T-helper 1 cell (primary cell): Measurements from ENCODE around the gene CTBS.
"Not testable (repeated sequence)": the region's sequence is repeated elsewhere in the genome, so short reads cannot be mapped to it uniquely, and the experiment has no call there.

Experiments used
- DNase-seq, 5 donors: peaks; one replicate each; pipeline ENCODE4 v3.0.0-alpha.2; 2012 to 2020
- total RNA-seq, 4 donors: gene quantifications; one replicate each; lab custom pipeline; 2026; lab: John Stamatoyannopoulos, UW

The CTBS gene, protein sequence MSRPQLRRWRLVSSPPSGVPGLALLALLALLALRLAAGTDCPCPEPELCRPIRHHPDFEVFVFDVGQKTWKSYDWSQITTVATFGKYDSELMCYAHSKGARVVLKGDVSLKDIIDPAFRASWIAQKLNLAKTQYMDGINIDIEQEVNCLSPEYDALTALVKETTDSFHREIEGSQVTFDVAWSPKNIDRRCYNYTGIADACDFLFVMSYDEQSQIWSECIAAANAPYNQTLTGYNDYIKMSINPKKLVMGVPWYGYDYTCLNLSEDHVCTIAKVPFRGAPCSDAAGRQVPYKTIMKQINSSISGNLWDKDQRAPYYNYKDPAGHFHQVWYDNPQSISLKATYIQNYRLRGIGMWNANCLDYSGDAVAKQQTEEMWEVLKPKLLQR
- total RNA-seq = 14.5 to 24.7 (median 17.3) reads per million in 4 donors

DNA sequence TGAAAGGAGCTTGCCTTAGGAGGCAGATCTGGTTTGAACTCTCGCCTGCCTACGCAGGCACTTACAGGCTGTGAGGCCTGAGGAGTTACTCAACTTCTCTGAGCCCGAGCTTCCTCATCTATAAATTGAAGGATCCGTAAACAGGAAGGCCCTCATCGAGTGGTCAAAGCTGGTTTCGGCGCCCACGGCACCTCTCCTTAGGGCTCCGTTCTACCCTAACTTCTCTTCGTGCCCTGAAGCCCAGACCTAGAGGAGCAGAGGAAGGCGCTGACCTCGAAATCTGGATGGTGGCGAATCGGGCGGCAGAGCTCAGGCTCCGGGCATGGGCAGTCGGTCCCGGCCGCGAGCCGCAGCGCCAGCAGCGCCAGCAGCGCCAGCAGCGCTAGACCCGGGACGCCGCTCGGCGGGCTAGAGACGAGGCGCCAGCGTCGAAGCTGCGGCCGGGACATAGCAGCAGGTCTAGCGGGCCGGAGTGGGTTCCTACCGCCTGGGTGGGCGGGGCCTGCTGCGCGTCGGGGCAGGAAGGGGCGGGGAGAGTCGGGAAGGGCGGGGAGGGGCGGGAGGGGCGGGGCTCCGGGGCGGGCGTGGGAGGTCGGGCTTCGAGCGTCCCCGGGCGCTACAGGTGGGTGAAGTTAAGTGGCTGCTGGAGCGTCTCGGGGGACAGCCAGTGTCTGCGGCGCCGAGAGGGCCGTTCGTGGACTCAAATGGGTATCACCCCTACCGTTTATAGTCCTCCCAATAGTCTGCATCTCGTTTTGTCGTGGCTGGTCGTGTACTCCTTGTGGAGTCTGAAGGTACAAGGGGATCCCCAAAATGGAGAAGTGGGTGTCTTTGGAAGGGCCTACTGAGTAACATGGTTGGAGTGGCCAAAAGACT, at the start of gene CTBS:
TSS of gene CTBS (minus strand) at position 474 of the 876 bp plus-strand sequence. CDS start at position 449, 25 bp downstream.
- DNase-seq = peak; percentile 81 to 89 (median 82)

DNA sequence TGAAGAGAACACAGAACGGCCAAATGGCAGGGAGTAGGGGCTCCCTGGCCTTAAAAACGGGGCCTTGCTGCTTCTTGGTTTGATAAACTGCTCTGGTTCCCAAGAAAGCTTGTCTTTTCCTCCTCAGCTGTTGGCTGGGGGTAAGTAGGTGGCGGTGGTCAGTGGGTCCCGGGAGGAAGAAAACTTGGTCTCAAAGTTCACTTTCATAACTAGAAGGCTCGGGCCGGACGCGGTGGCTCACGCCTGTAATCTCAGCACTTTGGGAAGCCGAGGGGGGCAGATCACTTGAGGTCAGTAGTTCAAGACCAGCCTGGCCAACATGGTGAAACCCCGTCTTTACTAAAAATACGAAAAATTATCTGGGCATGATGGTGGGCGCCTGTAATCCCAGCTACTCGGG, 47.3 kb upstream of the CTBS start:
- DNase-seq = no peak

DNA sequence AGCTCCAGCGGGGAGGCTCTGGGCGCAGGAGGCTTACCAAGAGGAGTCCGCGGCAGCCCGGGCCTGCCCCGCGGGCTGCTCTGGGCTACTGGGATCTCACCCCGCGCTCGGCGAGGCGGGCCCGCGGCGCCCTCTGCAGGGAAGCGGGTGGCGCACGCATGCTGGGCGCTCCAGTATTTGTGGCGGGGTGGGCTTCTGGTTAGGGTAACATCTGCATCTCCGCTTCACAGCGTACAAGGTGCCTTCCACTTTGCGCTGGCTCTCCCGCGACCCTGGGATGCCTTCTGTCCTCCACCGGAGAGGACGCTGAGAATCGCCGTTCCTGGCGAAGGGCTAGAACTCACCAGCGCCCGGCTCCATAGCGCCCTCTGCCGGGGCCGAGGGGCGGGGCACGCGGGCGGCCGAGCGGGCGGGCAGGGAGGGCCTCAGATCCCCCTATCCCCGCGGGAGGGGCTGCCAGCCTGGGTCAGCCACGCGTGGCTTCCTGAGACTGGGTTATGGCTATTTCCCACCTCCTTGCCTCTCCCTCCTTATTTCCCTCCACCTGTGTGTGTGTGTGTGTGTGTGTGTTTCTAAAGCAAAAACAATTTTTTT, 46.6 kb upstream of the CTBS start:
- peak; percentile 50 to 83 (median 63) for DNase-seq

DNA sequence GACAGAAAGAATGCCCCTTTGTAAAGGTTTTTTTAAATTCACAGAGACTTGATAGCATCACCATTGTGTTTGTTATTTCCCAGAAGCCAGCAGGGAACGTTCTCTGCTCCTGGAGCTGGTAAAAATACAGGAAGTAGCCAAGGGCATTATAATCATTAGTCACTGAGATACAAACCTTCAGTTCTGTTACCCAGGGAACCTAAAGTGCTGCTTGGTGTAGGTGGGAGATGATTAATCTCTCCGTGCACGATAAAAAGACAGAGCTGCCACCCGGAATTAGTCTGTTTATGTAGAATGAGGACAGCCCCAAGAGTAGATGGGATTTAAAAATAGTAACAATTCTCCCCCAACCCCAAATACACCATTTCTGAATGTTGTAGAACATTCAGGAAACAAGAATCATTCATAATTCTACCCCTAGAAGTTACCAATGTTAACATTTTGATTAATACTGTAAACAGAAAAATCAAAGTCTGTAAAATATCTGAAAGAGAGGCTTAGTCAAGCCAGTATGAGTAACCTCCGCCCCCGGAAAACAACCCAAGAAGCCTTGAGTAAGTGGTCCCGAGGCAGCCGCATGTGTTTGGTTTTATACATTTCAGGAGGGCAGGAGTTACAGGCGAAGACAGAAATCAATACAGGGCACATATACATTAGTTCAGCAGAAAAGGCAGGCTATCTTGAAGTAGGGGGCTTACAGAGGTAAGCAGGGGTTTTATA, 45.3 kb upstream of the CTBS start:
- DNase-seq = peak in 1 of 5 donors; percentile 5

DNA sequence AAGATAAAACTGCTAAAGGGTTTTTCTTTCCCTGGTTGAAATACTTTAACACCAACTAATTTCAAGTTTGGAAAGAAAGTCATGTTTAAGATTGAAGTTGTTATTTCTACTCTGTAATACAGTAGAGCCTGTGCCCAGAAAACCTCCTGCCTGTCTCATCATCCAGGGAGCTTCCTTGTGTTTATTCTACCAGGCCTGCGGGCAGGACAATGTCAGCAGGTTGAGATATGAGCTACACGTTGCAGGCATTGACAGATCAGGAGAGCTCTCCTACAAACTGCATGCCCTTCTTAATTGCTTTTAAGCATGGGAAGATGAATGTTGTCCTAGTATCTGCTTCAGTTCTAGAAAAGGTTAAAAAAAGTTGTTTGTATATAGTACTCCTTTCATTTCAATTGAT, 43.1 kb upstream of the CTBS start:
- DNase-seq = no peak

DNA sequence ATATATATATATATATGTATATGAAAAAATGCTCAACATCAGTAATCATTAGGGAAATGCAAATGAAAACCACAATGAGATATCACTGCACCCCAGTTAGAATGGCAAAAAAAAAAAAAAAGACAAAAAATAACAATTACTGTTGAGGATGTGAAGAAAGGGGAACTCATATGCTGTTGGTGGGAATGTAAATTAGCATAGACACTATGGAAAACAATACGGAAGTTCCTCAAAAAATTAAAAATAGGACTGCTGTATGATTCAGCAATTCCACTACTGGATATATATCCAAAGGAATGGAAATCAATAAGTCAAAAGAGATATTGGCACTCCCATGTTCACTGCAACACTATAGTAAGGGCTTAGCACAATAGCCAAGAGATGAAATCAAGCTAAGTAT, 41.5 kb upstream of the CTBS start:
- DNase-seq = no peak

DNA sequence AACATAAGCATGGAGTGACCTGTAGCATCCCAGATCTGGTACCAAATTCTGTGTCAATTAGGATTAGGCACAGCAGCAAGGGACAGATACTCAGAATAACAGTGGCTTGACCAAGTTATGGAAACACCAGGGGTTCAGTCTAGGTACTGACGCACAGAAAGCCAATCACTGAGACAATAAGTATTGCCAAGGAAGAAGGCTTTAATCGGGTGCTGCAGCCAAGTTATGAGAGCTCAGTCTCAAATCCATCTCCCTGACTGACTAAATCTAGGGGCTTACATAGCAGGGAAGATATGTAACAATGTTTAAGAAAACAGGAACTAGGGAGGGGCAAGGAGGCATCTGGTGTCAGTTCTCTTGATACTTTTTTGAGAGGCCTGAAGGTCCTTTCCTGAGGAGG, 39.6 kb upstream of the CTBS start:
- DNase-seq = no peak

DNA sequence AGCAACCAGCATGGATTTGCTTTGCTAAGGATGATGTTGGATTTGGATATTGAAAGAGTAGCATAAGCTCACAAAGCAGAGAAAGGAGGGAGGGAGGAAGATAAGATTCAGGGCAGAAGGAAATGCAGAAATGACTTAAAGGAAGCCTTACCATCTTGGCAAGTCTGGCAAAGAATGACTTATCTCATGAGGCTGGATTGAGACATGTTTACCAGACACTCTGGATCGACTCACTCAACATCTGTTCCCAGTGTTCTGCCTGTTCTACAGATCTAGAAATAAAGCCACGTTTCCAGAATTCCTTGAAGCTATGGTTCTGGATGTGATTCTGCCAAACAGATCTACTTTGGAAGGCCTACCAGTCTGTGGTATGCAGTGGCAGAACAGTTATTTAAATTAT, 38.8 kb upstream of the CTBS start:
- no peak for DNase-seq

DNA sequence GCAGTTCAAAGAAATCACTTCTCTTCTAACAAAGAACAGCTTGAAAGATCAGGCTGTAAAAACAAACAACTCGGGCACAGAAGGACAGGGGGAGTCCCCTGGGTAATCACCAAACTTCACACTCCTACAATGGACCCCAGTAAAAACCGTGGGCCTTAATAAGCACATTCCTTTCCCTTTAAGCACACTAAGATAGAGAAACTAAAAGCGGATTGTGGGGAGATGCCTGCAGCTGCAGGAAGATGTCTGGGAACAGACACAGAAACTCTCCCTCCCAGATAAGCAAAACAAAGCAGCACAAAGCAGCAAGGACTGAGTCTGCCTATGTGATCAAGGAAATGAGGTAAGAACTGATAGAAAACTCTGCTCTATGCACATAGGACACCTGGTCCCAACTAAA, 37.6 kb upstream of the CTBS start:
- DNase-seq = no peak

DNA sequence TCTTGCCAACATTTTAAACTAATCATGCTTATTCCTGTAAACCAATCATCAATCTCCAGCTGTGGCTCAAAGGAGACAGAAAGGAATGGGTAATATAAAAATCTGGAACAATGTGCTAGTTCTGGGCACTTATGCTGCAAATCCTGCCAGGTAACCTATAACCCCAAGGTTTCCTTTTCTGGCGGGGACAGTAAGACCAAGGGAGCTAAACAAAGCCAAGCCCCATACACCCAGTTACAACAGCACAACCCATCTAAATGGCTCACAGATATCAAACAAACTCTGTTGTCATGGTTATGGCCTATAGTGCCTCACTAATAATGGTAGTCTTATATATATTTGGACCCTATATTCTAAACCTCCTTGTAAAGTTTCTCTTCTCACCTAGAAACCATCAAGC, 36.9 kb upstream of the CTBS start:
- no peak for DNase-seq

DNA sequence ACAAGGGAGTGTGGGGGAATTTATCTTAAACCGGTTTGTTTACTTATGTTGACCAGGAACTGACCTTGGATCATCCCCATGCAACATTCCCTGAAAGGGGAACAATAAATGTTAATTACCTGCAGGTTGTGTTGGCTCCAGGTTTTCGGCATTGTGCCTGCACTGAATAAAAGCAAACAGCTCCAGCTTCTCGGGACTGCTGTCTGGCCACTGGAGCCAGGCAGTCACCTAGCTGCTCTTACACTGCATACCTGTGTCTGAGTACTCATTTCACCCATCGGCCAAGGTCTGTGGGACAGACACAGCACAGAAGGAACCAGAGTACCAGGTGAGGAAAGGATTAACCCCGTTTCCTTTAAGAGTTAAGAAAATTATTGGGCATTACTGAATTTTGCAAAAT, 32.7 kb upstream of the CTBS start:
- no peak for DNase-seq

DNA sequence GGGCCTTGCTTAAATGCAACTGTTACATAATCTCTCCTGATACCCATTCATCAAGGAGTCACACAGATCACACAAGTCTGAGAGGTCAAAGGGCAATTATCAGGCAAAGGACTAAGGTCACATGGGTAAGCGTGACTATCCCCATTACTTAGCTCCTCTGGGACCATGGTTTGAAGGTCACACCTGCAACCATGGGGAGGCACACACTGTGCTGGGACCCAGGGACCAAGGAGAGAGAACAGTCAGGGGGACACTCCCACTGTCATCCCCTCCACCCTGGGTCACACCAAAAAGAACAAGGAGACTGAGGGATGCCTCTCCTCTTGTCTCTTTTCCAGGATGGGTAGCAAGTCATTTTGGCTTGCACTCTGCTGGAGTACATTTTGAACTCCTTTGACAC, 30.9 kb upstream of the CTBS start:
- DNase-seq = no peak

DNA sequence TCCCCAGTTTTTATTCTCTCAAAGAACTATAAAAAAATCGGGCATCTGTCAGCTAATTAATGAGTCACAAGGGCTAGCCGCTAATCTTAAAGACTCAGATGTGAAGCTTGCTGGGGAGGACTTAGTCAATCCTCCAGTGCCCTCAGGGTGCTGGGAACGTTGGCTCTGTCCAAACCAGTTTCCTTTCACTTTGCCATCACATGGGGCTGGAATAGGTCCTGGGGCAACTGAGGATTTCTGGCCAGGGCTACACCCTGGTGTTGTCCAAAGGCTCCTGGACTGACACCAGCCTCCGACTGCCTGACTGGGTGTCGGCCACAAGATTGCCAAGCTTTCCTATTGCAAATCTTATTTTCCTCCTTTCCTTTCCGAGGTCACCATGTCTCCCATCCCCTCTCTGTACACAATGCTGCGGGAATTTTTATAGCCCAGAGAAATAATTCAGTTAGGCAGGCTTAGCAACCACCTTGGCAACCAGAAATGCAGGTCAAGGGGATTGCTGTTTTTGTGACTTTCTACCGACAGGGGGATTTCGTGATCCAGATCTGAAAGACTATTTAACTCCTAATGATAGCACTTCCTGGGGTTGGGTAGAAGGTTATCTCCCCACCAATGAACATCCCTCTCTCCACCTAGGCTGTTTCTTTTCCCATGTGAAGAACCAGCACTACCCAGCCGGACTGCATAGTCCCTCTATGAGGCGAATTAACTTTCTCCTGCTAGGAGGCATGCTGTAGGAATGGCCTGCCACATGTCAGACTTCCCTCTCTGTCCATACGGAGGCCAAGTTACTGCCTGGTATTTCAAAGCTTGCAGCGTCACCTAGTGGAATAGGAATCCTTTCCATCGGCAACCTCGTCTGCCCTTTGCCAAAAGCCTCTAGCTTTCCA, 29.9 kb upstream of the CTBS start:
- no peak for DNase-seq

DNA sequence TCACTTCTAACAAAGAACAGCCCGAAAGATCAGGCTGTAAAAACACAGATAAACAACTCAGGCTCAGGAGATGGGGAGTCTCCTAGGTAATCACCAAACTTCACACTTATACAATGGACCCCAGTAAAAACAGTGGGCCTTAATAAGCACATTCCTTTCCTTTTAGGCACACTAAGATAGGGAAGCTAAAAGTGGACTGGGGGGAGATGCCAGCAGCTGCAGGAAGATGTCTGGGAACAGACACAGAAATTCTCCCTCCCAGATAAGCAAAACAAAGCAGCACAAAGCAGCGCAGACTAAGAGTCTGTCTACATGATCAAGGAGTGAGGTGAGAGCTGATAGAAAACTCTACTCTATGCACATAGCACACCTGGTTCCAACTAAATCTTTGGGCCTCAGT, 29.0 kb upstream of the CTBS start:
- no peak for DNase-seq

DNA sequence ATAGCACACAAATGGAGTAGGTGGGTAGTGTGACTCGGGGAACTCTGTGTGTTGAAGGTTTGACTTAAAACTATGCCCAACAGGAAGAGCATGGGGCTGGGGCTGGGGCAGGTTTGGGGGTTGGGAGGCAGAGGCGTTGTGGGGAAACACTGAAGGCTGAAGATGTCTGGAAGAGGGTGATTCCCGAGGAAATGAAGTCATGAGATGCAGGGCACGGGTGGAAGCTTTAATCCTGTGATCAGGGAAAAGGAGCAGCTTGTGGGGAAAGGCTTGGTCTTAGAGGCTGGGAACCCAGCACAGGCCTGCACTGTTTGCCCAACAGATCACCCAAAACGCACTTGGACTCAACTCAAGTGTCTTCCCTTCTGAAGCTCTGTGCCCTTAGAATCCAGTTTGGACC, 26.6 kb upstream of the CTBS start:
- DNase-seq = no peak

DNA sequence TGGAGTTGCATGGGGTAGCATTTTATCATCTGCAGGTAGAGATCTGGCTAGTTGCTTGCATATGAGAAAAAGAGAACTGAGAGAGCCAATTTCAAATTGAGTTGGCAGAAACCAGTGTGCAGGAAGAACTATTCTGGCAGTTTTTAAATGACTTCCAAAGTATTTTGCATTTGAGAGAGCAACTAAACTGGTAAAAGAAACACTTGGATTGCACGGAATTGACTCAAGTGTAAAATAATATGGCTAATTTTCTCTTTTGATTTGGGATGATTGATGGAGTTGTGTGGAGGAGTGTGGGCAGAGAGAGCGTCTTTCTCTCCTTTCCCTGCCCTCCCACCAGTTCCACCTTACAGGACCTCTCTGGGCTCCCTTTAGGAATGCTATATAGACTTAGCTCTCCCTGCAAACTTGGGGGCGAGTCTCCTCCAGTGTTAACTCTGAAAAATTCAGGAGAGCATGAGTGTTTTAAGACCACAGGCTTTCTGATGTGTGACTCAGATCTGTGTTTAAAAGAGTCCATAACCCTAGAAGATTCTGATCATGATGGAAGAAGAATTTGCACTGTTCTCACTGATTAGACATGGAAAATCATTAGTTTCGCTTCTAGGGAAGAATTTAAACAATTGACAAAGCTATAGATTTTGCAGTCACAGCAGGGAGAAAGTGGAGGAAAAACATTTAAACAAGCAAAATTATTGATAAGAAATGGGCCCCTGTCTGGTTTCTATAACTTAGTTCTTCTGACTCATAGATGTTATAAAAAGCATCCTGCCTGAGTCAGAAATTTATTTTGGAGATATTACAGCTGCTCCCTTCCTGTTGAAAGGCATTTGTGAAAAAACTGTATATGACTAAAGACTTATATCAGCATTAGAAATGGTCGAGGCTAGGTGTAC, 24.9 kb upstream of the CTBS start:
- DNase-seq = peak in 1 of 5 donors; percentile 31

DNA sequence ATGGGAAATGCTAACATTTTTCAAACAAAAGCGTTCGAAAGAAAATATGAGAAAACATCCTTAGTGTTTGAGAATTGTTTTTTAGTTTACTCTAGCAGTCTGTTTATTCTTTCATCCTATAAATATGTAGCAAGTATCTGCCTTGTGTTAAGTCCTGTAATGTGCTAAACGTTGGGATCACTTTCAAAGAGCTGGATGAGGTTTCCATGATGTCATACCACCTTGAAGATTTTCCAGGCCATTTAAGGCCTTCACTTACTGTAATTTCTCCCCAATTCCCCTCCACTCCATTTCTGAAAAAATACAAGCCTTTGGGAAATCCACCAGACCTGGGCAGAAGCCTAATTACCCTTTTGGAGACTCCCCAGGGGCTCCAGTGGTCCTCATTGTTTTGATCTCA, 24.2 kb upstream of the CTBS start:
- no peak for DNase-seq

DNA sequence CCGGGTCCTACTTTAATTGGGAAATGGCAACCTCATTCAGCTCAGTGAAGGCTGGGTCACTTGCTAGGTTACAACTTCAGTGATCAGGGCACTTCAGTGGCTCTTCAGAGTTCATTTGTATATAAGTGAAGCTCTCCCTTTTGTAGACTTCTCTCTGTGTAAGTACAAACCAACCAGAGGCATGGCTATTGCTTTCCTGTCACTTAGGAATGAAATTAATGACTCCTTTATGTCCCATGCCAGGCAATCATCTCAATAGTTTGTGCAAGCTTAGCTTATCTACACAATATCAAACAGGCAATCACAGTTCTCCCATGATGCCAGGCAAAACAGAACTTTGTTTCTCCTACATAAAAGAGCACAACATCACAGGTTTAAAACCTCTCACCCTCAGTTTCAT, 22.8 kb upstream of the CTBS start:
- DNase-seq = no peak

DNA sequence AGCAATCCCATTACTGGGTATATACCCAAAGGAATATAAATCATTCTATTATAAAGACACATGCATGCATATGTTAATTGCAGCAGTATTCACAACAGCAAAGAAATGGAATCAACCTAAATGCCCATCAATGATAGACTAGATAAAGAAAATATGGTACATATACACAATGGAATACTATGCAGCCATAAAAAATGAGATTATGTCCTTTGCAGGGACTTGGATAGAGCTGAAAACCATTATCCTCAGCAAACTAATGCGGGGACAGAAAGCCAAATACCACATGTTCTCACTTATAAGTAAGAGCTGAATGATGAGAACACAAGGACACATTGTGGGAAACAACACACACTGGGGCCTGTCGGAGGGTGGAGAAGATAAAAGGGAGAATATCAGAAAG, 20.7 kb upstream of the CTBS start:
- DNase-seq = not testable (repeated sequence)

DNA sequence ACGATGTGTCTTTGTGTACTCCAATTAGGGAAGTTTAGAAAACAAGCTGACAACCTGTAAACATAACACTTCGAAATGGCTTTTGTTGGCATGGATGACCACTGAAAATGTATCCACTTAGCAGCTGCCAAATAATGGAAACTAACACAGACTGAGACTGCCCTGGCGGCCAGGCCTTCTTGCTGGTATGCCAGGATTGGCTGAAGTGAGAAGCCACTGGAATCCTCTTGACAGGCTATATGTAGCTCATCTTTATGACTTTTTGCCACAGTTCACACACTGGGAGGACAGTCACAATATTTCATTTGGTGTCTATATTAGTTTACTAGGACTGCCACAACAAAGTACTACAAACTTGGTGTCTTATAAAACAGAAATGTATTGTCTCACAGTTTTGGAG, 12.9 kb upstream of the CTBS start:
- DNase-seq = no peak

DNA sequence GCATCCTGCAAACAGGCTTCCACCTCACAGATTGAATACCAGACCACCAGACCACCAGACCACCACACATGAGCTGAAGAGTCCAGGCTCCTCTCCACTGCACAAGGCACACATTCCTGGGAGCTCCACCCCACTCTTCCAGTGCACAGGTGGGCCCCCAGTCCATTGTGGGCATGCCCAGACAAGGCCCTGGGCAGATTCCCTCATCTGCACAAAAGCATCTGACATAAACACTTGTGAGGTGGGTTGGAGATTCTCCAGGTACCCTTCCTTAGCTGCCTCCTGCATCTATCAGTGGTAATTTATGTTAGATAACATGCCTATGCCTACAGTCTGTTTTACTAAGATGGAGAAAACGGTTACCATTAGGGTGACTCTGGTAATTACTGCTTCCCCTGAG, 11.6 kb upstream of the CTBS start:
- no peak for DNase-seq
